ENCODE data around the gene CEP131.
"Not testable (repeated sequence)": the region's sequence is repeated elsewhere in the genome, so short reads cannot be mapped to it uniquely, and the experiment has no call there.

The CEP131 gene

DNA sequence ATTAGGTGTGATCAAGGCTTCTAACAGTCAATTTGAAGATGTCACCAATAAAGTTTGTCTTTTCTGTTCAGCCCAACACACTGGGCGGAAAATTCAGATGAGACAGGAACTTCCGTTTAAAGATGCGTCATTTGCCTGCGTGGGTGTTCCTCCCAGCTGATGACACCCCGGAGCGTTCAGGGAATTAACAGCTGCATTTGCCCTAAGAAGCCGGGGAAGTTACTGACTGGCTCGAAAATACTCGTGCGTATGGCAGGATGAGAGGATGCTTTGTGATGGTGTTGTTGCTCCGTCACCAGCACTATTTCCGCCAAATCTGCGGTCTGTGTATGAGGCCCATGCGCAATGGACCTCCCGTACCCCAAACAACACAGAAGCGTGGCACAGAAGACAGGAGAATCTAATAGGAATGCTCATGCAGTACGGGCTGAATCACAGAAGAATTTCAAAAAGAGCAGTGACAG is 69.4 kb downstream of the CEP131 start:
- FAIRE-seq, result peak; percentile 80
- TF ChIP-seq SPI1 (IDR thresholded peaks at IDR 0.05; ENCODE audit: low read depth, low read length) (no peak), TAF1 (IDR thresholded peaks at IDR 0.05; ENCODE audit: low read depth, low read length) (no peak), POLR2AphosphoS5 (IDR thresholded peaks at IDR 0.05; ENCODE audit: low read depth, low read length) (no peak), POU2F2 (IDR thresholded peaks at IDR 0.05; ENCODE audit: low read depth, low read length) (no peak), POLR2A (IDR thresholded peaks at IDR 0.05; ENCODE audit: low read depth, low read length) (no peak), PAX5 (IDR thresholded peaks at IDR 0.05; ENCODE audit: insufficient read depth, low read length, severe bottlenecking) (no peak)
- DNase-seq (ENCODE audit: insufficient read length, low spot score), result no peak

GRCh38 chr17:81152288-81152828 is 70.4 kb downstream of the CEP131 start:
- DNase-seq (ENCODE audit: insufficient read length, low spot score), result no peak
- no peak for TF ChIP-seq TAF1 (IDR thresholded peaks at IDR 0.05; ENCODE audit: low read depth, low read length)
- FAIRE-seq, result no peak

DNA sequence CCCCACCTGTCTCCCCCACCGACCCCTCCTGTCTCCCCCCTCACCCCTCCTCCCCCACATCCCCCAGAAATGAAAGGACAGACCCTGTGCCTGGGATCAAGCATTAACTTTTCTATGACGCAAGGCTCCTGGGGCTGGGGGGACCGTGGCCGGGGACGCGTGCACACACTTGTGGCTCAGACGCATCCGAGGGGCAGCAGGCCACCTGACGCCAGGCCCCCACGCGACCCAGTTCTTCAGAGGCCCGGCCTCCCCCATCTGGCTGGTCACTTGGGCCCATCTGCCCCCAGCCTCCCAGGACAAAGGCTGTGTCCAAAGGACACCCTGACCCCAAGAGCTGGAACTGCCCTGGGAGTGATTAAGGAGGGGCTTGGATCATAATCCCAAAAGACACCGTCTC is 71.5 kb downstream of the CEP131 start:
- DNase-seq (ENCODE audit: insufficient read length, low spot score), result no peak
- no peak for FAIRE-seq
- TF ChIP-seq SPI1 (IDR thresholded peaks at IDR 0.05; ENCODE audit: low read depth, low read length), result no peak
- no peak for TF ChIP-seq TAF1 (IDR thresholded peaks at IDR 0.05; ENCODE audit: low read depth, low read length)
- TF ChIP-seq PAX5 (IDR thresholded peaks at IDR 0.05; ENCODE audit: insufficient read depth, low read length, severe bottlenecking), result no peak
- TF ChIP-seq POU2F2 (IDR thresholded peaks at IDR 0.05; ENCODE audit: low read depth, low read length), result no peak
- no peak for TF ChIP-seq POLR2A (IDR thresholded peaks at IDR 0.05; ENCODE audit: low read depth, low read length)
- no peak for TF ChIP-seq POLR2AphosphoS5 (IDR thresholded peaks at IDR 0.05; ENCODE audit: low read depth, low read length)

DNA sequence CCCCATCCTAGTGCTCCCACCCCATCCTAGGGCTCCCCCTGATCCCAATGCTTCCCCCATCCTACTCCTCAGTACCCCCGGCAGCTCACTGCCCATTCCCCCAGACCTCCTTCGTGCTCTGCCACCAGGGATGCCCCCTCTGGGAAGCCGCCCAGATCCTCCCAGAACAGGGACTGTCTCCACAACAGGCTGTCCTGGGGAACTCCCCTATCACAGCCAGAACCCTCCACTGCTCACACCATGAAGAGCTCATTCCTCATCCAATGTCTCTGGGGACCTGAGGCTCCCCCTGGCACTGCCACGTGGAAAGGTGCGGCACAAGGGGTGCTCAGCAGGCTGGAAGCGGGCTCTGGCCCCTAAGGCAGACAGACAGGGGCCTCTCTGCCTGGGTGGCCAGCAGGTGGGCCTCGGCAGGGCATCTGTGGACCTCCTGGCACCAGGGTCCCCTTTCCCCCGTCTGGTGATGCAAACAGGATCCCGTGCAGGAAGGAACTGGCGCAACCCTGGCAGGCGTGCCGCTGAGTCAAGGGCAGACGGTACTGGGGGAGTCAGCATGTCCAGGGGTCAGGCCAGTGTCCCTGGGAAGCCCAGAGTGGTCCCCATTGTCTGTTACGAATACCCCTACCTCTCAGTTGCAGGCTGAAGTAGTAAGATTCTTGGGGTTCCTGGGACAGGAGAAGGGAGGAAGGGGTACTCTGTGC is 72.2 kb downstream of the CEP131 start:
- DNase-seq (ENCODE audit: insufficient read length, low spot score) (no peak), FAIRE-seq (no peak)
- no peak for TF ChIP-seq PAX5 (IDR thresholded peaks at IDR 0.05; ENCODE audit: insufficient read depth, low read length, severe bottlenecking)
- TF ChIP-seq POLR2A (IDR thresholded peaks at IDR 0.05; ENCODE audit: low read depth, low read length), result no peak
- no peak for TF ChIP-seq TAF1 (IDR thresholded peaks at IDR 0.05; ENCODE audit: low read depth, low read length)
- TF ChIP-seq POLR2AphosphoS5 (IDR thresholded peaks at IDR 0.05; ENCODE audit: low read depth, low read length), result no peak
- TF ChIP-seq SPI1 (IDR thresholded peaks at IDR 0.05; ENCODE audit: low read depth, low read length), result no peak
- TF ChIP-seq POU2F2 (IDR thresholded peaks at IDR 0.05; ENCODE audit: low read depth, low read length), result no peak

DNA sequence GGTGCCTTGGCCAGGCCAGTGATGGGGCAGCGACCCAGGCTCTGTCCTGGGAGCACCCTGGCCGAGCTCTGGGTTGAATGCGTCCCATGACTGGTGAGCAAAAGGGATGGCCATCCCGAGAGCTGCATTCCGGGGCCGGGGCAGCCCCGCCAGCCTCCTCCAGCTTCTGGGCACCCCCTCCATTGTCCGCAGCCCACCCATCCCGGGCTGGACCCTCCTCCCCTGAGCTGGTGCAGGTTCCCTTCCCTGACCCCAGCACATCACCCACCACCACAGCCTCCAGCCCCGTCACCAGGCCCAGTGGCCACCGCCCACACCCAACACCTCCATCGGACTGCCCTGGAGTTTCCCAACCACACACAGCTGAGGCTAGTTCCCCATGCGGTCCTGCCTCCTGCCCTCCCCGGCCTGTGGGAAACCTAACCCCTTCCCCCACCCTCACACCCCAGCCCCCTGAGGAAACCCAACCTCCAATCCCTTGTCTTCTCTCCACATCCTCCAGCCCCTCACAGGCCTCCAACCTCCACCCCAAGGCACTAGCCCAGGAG is 73.7 kb downstream of the CEP131 start:
- FAIRE-seq (no peak), DNase-seq (ENCODE audit: insufficient read length, low spot score) (no peak)
- no peak for TF ChIP-seq POLR2AphosphoS5 (IDR thresholded peaks at IDR 0.05; ENCODE audit: low read depth, low read length)

- TF ChIP-seq POLR2A (IDR thresholded peaks at IDR 0.05; ENCODE audit: low read depth, low read length) (no peak), POLR2AphosphoS5 (IDR thresholded peaks at IDR 0.05; ENCODE audit: low read depth, low read length) (no peak), POU2F2 (IDR thresholded peaks at IDR 0.05; ENCODE audit: low read depth, low read length) (no peak)
- DNase-seq (ENCODE audit: insufficient read length, low spot score) (no peak), FAIRE-seq (no peak)
These were observed 74.2 kb downstream of the CEP131 start for GRCh38 chr17:81148571-81148970.

GRCh38 chr17:81147701-81148100 is 75.1 kb downstream of the CEP131 start:
- TF ChIP-seq SPI1 (IDR thresholded peaks at IDR 0.05; ENCODE audit: low read depth, low read length), result no peak
- DNase-seq (ENCODE audit: insufficient read length, low spot score) (no peak), FAIRE-seq (no peak)

- not testable (repeated sequence) for FAIRE-seq; DNase-seq (ENCODE audit: insufficient read length, low spot score)
These were observed 76.6 kb downstream of the CEP131 start for GRCh38 chr17:81146208-81146607.

GRCh38 chr17:81144423-81144781 is 78.4 kb downstream of the CEP131 start:
- TF ChIP-seq POLR2AphosphoS5 (IDR thresholded peaks at IDR 0.05; ENCODE audit: low read depth, low read length) (no peak), POLR2A (IDR thresholded peaks at IDR 0.05; ENCODE audit: low read depth, low read length) (no peak), TAF1 (IDR thresholded peaks at IDR 0.05; ENCODE audit: low read depth, low read length) (no peak), POU2F2 (IDR thresholded peaks at IDR 0.05; ENCODE audit: low read depth, low read length) (no peak), PAX5 (IDR thresholded peaks at IDR 0.05; ENCODE audit: insufficient read depth, low read length, severe bottlenecking) (no peak), SPI1 (IDR thresholded peaks at IDR 0.05; ENCODE audit: low read depth, low read length) (no peak)
- FAIRE-seq (no peak), DNase-seq (ENCODE audit: insufficient read length, low spot score) (no peak)

DNA sequence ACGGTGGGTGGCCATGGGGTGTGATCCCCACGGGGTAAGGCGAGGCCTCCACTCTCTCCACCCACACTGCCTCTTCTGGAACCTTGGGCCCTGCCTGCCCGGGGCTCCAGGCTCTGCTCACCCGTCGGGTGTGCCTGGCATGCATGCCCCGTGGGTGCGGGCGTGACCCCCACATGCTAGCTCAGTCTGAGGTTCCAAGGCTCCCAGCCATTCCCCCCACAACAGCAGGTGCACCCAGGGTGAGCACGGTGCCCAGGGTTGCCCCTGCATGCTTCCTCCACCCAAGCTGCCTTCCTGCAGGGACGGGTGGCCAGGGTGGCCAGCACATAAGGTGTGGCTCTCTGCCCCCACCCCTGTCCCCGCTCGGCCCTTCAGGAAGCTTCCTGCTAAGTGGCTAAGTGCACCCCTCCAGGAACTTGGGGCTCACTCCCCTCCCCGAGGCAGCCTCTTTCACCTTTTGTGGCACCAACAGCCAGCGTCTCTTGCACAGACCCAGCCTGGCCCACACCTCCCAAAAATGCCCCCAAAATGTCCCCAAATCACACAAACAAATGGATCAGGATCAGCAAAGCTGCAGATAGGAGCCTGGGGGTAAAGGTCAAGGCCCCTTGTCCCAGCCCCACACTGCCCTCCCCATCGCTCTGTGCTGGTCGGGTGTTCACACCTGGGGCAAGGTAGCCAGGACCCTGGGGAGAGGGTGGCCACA is 78.9 kb downstream of the CEP131 start:
- DNase-seq (ENCODE audit: insufficient read length, low spot score) (no peak), FAIRE-seq (no peak)
- no peak for TF ChIP-seq POLR2A (IDR thresholded peaks at IDR 0.05; ENCODE audit: low read depth, low read length)
- TF ChIP-seq PAX5 (IDR thresholded peaks at IDR 0.05; ENCODE audit: insufficient read depth, low read length, severe bottlenecking), result no peak
- TF ChIP-seq POLR2AphosphoS5 (IDR thresholded peaks at IDR 0.05; ENCODE audit: low read depth, low read length), result no peak
- TF ChIP-seq SPI1 (IDR thresholded peaks at IDR 0.05; ENCODE audit: low read depth, low read length), result no peak
- no peak for TF ChIP-seq POU2F2 (IDR thresholded peaks at IDR 0.05; ENCODE audit: low read depth, low read length)

DNA sequence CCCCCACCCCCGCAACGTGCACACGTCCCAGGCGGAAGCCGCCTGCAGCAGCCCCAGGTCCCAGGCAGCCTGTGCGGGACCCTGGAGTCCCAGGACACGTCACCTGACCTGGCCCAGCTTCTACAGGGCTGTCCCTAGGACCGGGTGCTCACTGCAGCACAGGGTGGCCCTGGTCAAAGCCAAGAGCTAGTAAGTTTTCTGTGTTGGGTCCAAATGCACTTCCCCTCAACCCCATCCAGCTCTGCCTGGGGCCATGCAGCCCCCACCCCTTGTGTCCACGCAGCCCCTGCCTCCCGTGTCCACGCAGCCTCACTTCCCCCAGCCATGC is 79.6 kb downstream of the CEP131 start:
- TF ChIP-seq POLR2AphosphoS5 (IDR thresholded peaks at IDR 0.05; ENCODE audit: low read depth, low read length), result no peak
- no peak for TF ChIP-seq PAX5 (IDR thresholded peaks at IDR 0.05; ENCODE audit: insufficient read depth, low read length, severe bottlenecking)
- TF ChIP-seq POU2F2 (IDR thresholded peaks at IDR 0.05; ENCODE audit: low read depth, low read length), result no peak
- TF ChIP-seq SPI1 (IDR thresholded peaks at IDR 0.05; ENCODE audit: low read depth, low read length), result no peak
- no peak for TF ChIP-seq POLR2A (IDR thresholded peaks at IDR 0.05; ENCODE audit: low read depth, low read length)
- no peak for TF ChIP-seq TAF1 (IDR thresholded peaks at IDR 0.05; ENCODE audit: low read depth, low read length)
- FAIRE-seq, result no peak
- DNase-seq (ENCODE audit: insufficient read length, low spot score), result no peak

All from GM12891 (cell line).